B cell (primary cell): ENCODE measurements around the gene ADD3. TPM values are rescaled to one million over a fixed set of nuclear protein-coding genes. Genes with fewer than 3 reads are reported as not detected.
"Not testable (repeated sequence)": the region's sequence is repeated elsewhere in the genome, so short reads cannot be mapped to it uniquely, and the experiment has no call there.

Source experiments
- ATAC-seq: fragments of 200-7000 bp; cut with Tn5 transposase; one replicate; pipeline ENCODE4 v1.10.0; 2021; ENCODE audit warnings: low read depth, mild to moderate bottlenecking, moderate number of reproducible peaks, moderate library complexity
- CTCF ChIA-PET: fragments of 350-600 bp; sonication (Branson Sonifier 250); formaldehyde crosslinking; loops from one replicate; lab custom pipeline; 2021; ENCODE audit warnings: antibody characterized with exemption, inconsistent platforms; lab: Charles Lee
- POLR2A ChIA-PET: fragments of 350-600 bp; sonication (Branson Sonifier 250); formaldehyde crosslinking; loops from one replicate; lab custom pipeline; 2021; ENCODE audit warnings: antibody characterized with exemption; lab: Charles Lee
- DNase-seq: peaks from one replicate; pipeline ENCODE4 v3.0.0; 2013
- H2AFZ ChIP-seq: 2 replicates; pipeline ENCODE4 v1.6.1; 2012; ENCODE audit warnings: mild to moderate bottlenecking, low read depth, low read length; ENCODE audit not compliant: insufficient read depth, poor library complexity, severe bottlenecking
- H3K27ac ChIP-seq, 2 donors: 1 replicate in 1 of 2; 2 replicates in 1 of 2; pipeline ENCODE4 v1.5.1; 2012 to 2013; ENCODE audit warnings: low read length in 2 of 2, mild to moderate bottlenecking in 2 of 2, moderate library complexity in 1 of 2
- H3K27me3 ChIP-seq, 4 experiments: fragments of 200-600 bp in 1 of 4; sonication (generic) in 1 of 4; replicated peaks in 1 of 4; 1 replicate in 2 of 4; 2 replicates in 2 of 4; pipeline versions ENCODE4 v1.6.1 to v1.7.0; 2013 to 2016; ENCODE audit warnings: low read length in 3 of 4, mild to moderate bottlenecking in 2 of 4, mixed read lengths in 1 of 4, moderate library complexity in 1 of 4; ENCODE audit not compliant: insufficient read depth in 4 of 4, control insufficient read depth in 3 of 4; ENCODE audit errors: control extremely low read depth in 1 of 4
- H3K36me3 ChIP-seq, 2 experiments: replicated peaks in 1 of 2; 1 replicate in 1 of 2; 2 replicates in 1 of 2; pipeline versions ENCODE4 v1.6.1 to v1.7.1; 2013; ENCODE audit warnings: low read length in 1 of 2; ENCODE audit not compliant: insufficient read depth in 2 of 2, control insufficient read depth in 1 of 2; ENCODE audit errors: control extremely low read depth in 1 of 2, extremely low read depth in 1 of 2
- H3K4me1 ChIP-seq, 2 donors: fragments of 200-600 bp in 1 of 2; sonication (generic) in 1 of 2; 1 replicate in 1 of 2; 2 replicates in 1 of 2; pipeline versions ENCODE4 v1.5.1 to v1.6.1; 2013 to 2017; ENCODE audit warnings: low read length in 2 of 2; ENCODE audit not compliant: control insufficient read depth in 2 of 2, insufficient read depth in 2 of 2
- H3K4me2 ChIP-seq: replicated peaks from 2 replicates; pipeline ENCODE3; 2012; ENCODE audit warnings: mild to moderate bottlenecking, low read depth, low read length; ENCODE audit not compliant: poor library complexity, severe bottlenecking
- H3K4me3 ChIP-seq, 5 experiments: fragments of 200-600 bp in 1 of 5; sonication (generic) in 1 of 5; 1 replicate in 3 of 5; 2 replicates in 2 of 5; pipeline versions ENCODE4 v1.5.1 to v1.7.0; 2011 to 2016; ENCODE audit warnings: low read length in 4 of 5, mild to moderate bottlenecking in 4 of 5, low read depth in 2 of 5, control low read depth in 1 of 5, moderate library complexity in 1 of 5; ENCODE audit not compliant: insufficient read depth in 1 of 5; ENCODE audit errors: control extremely low read depth in 1 of 5, extremely low read depth in 1 of 5
- H3K79me2 ChIP-seq: fragments of 200-600 bp; sonication (generic); one replicate; pipeline ENCODE4 v1.6.0; 2016; ENCODE audit warnings: low read length; ENCODE audit not compliant: control insufficient read depth, insufficient read depth
- H3K9ac ChIP-seq: fragments of 200-600 bp; sonication (generic); 2 replicates; pipeline ENCODE4 v1.6.1; 2017; ENCODE audit warnings: mild to moderate bottlenecking, low read length, moderate library complexity
- H3K9me3 ChIP-seq, 3 donors: one replicate each; pipeline versions ENCODE4 v1.6.1 to v1.7.1; 2013; ENCODE audit warnings: low read length in 2 of 3; ENCODE audit not compliant: control insufficient read depth in 2 of 3, insufficient read depth in 1 of 3; ENCODE audit errors: control extremely low read depth in 1 of 3
- H4K20me1 ChIP-seq: 2 replicates; pipeline ENCODE4 v1.6.0; 2012; ENCODE audit warnings: mild to moderate bottlenecking, low read length; ENCODE audit not compliant: insufficient read depth, control insufficient read depth, poor library complexity, severe bottlenecking
- H3K27ac Mint-ChIP-seq: one replicate; pipeline ENCODE4 v1.8.0; 2021; ENCODE audit warnings: mixed read lengths
- H3K27me3 Mint-ChIP-seq: one replicate; pipeline ENCODE4 v1.8.0; 2021; ENCODE audit warnings: mixed read lengths
- H3K4me1 Mint-ChIP-seq: one replicate; pipeline ENCODE4 v1.8.0; 2021; ENCODE audit warnings: mixed read lengths
- H3K4me3 Mint-ChIP-seq: one replicate; pipeline ENCODE4 v1.8.0; 2021; ENCODE audit warnings: mixed read lengths
- H3K9me3 Mint-ChIP-seq: one replicate; pipeline ENCODE4 v1.8.0; 2022; ENCODE audit warnings: mixed read lengths; ENCODE audit not compliant: insufficient read depth
- CTCF ChIP-seq: fragments of 200-600 bp; IDR thresholded peaks from one replicate; pipeline ENCODE4 v1.8.0; 2022; ENCODE audit warnings: antibody characterized with exemption, mild to moderate bottlenecking
- EZH2 ChIP-seq: IDR thresholded peaks from 2 replicates; pipeline ENCODE4 v1.6.1; 2012; ENCODE audit warnings: borderline replicate concordance, low read depth, mild to moderate bottlenecking, moderate library complexity, low read length; ENCODE audit not compliant: insufficient read depth, poor library complexity, severe bottlenecking
- WGBS: methylation state at CpG from one replicate; pipeline ENCODE4 v1.1.5; 2013; ENCODE audit warnings: missing lambda C conversion rate; ENCODE audit not compliant: insufficient coverage; 5-methylcytosine and 5-hydroxymethylcytosine counted together
- intact Hi-C: fragments of 100-400 bp; cut with micrococcal nuclease; formaldehyde crosslinking; loops from one replicate; pipeline ENCODE4 v1.10.0; 2022
- polyA plus RNA-seq: library from polyadenylated mRNA; depleted of rRNA; stranded (reverse); fragments of >200 nt; gene quantifications from 2 replicates; pipeline ENCODE4 v1.2.3, GENCODE V29; 2012
- total RNA-seq, 2 donors: library from RNA; stranded (reverse); fragments of 120-200 nt in 1 of 2; gene quantifications; 1 replicate in 1 of 2; 2 replicates in 1 of 2; pipeline versions ENCODE4 v1.2.3 to v1.2.4, GENCODE V29; 2013 to 2022

ADD3 gene
- total and polyA plus RNA-seq, 2 donors (not counting 1 experiment from before 2014, with no cell fraction given) = 156 to 185 TPM

- intact Hi-C loops = no loop called here
- Histone ChIP-seq H4K20me1 (no peaks in the 10 kb centered on the region), H3K4me1 (no peaks in the 10 kb centered on the region), H3K36me3 (no peaks in the 10 kb centered on the region), H3K9ac (no peak overlapping the region), H3K27ac (no peak overlapping the region), H3K4me2 (no peak overlapping the region), H3K27me3 (no peaks in the 10 kb centered on the region), H3K79me2 (no peaks in the 10 kb centered on the region), H3K4me3 (no peak overlapping the region), H3K9me3 (peaks cover 0 to 3% (median 2%) of the 10 kb centered on the region in 3 donors), H2AFZ (no peak overlapping the region)
- DNase-seq (no peak), ATAC-seq (no peak)
- Mint-ChIP-seq H3K27me3 (no peaks in the 10 kb centered on the region), H3K4me3 (no peak overlapping the region), H3K27ac (no peak overlapping the region), H3K4me1 (no peaks in the 10 kb centered on the region), H3K9me3 (peaks cover 3% of the 10 kb centered on the region)
- ChIA-PET POLR2A (no interaction called here), CTCF (no interaction called here)
- TF ChIP-seq EZH2 (no peak), CTCF (no peak)
- 93% methylated on average over 2 of the region's 2 CpGs for WGBS
Measured at GRCh38 chr10:109984013-109984412, 23.8 kb upstream of the ADD3 start.

- ATAC-seq, intact Hi-C loops, H2AFZ ChIP-seq, H3K4me3 Mint-ChIP-seq, H3K27me3 ChIP-seq, H3K9me3 ChIP-seq, DNase-seq, H3K9me3 Mint-ChIP-seq, H3K4me1 ChIP-seq, H3K27ac Mint-ChIP-seq, POLR2A ChIA-PET, H3K79me2 ChIP-seq, H3K4me3 ChIP-seq, H4K20me1 ChIP-seq, H3K27me3 Mint-ChIP-seq, H3K27ac ChIP-seq, H3K4me2 ChIP-seq, H3K9ac ChIP-seq, H3K36me3 ChIP-seq, CTCF ChIA-PET, H3K4me1 Mint-ChIP-seq: not testable (repeated sequence)
- no CpG with 5 or more reads among the region's 3 CpGs for WGBS
Measured at GRCh38 chr10:109985768-109986167, 22.0 kb upstream of the ADD3 start.
